HG02981 (cell line): Measurements from ENCODE around the gene ZNG1B.
"Not testable (repeated sequence)": the region's sequence is repeated elsewhere in the genome, so short reads cannot be mapped to it uniquely, and the experiment has no call there.

Experiments
- ATAC-seq: cut with Tn5 transposase; IDR thresholded peaks from one replicate; pipeline ENCODE4 v1.9.1; 2021; ENCODE audit warnings: mild to moderate bottlenecking, moderate library complexity; ENCODE audit not compliant: unreplicated experiment

Gene ZNG1B

GRCh38 chr2:113503094-113504042 lies 65.9 kb downstream of the ZNG1B start:
- not testable (repeated sequence) for ATAC-seq

DNA sequence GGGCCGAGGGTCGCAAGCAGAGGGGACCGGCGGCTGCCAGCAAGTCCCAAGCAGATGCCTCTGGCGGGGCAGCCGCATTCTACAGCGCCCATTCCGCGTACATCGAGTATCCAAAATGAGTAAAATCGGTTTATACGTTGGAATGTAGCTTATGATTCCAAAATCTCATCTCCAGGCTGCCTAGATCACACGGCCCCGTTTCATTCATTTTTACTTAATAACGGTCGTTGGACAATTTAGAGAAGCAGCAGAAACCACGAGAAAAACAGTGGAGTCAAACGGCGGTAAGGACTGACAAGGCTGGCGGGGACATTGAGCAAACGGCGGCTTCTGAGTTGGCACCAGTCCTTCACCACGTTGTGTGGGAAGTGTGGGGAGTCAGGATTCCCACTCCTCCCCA lies 66.6 kb downstream of the ZNG1B start:
- not testable (repeated sequence) for ATAC-seq

DNA sequence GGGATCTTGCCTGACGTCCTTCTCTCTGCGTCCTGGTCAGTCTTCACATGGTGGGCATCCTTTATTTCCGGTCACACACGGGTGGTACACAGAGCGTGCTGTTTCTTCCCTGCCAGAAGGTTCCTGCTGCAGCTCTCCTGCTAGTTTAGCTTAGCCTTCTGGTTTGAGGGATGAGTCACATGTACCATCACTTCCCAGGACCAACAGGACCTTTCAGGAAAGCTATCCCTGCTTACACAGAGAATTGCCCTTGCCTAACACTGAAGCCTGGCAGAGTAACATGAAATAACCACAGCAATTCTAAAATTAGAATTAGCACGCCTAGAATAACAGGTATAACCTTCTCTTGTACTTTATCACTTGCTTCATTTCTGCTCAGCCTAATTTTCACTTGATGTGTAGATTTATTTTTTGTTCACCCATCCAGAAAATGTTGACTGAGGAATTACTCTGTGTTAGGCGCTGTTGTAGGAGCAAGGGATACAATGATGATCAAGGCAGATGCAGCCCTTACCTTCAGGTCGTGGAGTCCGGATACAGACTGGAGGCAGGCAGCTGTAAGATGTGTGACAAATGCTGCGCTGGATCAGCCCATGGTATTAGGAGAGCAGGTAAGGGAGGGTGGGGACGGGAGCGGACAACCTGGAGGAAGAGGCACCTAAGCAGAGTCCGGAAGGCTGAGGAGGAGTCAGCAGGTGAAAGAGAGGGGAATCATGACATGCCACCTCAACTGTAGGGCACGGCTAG lies 70.1 kb downstream of the ZNG1B start:
- ATAC-seq, result not testable (repeated sequence)

GRCh38 chr2:113508187-113508586 lies 70.7 kb downstream of the ZNG1B start:
- not testable (repeated sequence) for ATAC-seq

GRCh38 chr2:113510913-113511312 lies 73.4 kb downstream of the ZNG1B start:
- not testable (repeated sequence) for ATAC-seq

DNA sequence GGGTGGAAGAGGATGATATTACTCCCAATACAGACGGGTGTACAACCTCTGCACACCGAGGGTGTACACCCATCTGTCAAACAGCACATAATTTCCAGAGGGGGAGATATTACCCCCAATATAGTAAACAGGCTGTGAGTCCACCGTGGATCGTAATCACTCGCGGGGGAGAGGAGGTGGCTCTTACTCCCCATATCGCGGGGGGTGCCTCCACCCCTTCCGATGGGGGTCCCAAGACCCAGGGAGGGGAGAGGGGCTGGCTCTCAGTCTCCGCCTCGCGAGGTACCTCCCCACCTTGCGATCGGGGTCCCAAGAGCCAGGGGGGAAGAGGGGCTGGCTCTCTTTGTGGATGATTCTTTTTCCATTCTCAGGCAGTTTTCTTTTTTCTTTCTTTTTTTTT lies 74.4 kb downstream of the ZNG1B start:
- not testable (repeated sequence) for ATAC-seq

DNA sequence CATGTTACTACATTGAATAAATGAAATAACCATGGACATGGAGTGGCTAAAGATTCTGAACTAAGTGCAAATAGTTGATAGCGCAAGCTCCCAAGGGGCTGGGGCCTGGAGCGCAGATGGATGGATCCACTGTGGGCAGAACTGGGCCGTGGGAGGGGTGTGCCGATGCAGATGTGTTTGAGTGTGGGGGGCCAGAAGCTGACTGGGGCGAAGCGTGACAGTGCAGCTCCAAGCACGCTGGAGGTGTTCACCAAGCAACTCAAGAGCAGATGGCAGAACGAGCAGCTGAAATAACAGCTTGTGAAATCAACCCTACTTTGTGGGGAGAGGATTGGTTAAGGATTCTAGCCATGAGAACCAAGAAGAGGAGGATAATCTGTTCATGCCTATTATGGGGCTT lies 78.0 kb downstream of the ZNG1B start:
- ATAC-seq, result not testable (repeated sequence)

- ATAC-seq, result not testable (repeated sequence)
These were observed 78.5 kb downstream of the ZNG1B start for GRCh38 chr2:113515995-113516394.

- ATAC-seq, result not testable (repeated sequence)
These were observed 79.5 kb downstream of the ZNG1B start for GRCh38 chr2:113517025-113517424.

- ATAC-seq, result not testable (repeated sequence)
These were observed 83.3 kb downstream of the ZNG1B start for GRCh38 chr2:113520837-113521236.

- ATAC-seq, result not testable (repeated sequence)
These were observed 84.0 kb downstream of the ZNG1B start for GRCh38 chr2:113521492-113521891.

DNA sequence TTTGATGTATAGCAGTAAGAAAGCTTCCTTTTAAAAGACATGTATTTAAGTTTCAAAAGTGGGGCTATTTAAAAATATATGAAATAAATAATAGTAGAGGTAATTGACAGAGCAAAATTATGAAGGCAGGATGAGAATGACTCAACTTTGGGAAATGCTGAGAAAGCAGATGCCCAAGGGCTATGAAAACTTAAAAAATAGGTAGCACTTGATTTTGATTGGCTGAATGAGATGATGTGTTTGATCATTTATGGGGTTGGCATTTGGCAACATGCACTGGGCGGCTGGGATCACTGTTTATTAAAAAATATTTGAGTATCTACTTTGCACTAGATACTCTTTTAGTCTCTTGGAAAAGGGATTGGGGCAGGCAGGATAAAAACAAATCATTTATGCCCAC lies 87.5 kb downstream of the ZNG1B start:
- ATAC-seq, result not testable (repeated sequence)

- ATAC-seq, result not testable (repeated sequence)
These were observed 90.0 kb downstream of the ZNG1B start for GRCh38 chr2:113527350-113528045.

- ATAC-seq, result not testable (repeated sequence)
These were observed 90.6 kb downstream of the ZNG1B start for GRCh38 chr2:113528126-113528525.

- not testable (repeated sequence) for ATAC-seq
These were observed 91.4 kb downstream of the ZNG1B start for GRCh38 chr2:113528904-113529303.

DNA sequence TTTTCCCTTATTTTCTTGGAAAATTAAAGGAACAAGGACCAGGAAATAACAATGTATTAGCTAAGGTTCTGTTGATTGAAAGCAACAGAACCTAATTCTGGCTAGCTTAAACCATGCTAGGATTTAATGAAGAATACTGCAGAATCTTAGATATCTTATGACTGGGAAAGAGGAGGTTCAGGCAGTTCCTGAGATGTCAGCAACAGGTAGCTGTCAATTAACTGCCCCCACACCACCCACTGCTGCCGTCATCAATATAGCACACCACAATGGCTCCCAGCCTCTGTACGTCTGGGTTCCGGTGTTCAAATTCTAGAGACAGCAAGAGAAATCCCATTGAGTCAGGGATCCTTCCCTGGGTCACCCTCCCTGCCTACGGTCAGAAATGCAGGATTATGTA lies 95.5 kb downstream of the ZNG1B start:
- ATAC-seq, result not testable (repeated sequence)

GRCh38 chr2:113536573-113536972 lies 99.1 kb downstream of the ZNG1B start:
- ATAC-seq, result not testable (repeated sequence)

DNA sequence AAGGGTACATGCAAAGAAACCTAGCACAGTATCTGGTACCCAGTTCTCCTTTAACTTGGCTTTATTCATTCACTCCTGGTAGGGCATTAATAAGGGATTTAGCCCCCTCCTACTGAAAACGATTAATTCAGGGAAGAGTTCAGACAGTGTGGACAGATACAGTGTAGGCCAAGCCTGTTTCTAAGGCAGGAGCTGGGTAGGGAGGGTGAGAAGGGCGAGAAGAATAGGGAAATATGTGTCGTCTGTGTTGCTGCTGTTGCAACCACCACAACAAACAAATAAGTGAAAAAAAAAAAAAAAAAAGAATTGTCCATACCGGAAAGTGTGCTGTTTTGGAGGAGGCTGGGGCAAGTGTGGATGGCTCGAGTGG lies 103.3 kb downstream of the ZNG1B start:
- not testable (repeated sequence) for ATAC-seq

GRCh38 chr2:113541204-113541975 lies 103.9 kb downstream of the ZNG1B start:
- ATAC-seq, result not testable (repeated sequence)

DNA sequence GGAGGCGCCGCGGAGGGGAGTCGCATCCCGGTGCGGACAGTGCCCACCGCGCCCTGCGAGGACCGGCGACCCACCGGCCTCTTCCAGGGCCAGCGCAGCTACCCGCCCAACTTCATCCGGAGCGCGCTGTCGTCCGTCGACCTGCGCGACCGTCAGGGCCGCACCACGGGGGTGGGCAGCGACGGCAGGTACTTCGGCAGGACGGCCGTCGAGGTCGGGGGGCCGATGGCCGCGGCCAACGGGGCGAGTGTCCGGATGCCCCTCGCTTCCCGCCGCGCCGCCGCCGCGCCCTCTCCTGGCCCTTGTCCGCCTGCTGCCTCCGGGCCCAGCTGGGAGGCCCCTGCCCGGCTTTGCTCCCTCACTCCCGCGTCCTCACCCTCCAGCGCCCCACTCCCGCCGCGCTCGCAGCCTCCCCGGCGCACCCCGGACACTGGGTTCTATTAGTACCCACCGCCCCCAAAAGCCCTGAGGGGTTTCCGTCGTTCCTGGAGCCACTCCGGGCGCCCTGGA lies 104.5 kb downstream of the ZNG1B start:
- not testable (repeated sequence) for ATAC-seq
